HG03139 (cell line): ENCODE results near the gene LPAR1.
"Not testable (repeated sequence)": the region's sequence is repeated elsewhere in the genome, so short reads cannot be mapped to it uniquely, and the experiment has no call there.

ENCODE experiments used
- ATAC-seq: cut with Tn5 transposase; IDR thresholded peaks from one replicate; pipeline ENCODE4 v1.9.1; 2021; ENCODE audit not compliant: unreplicated experiment

Gene LPAR1, protein sequence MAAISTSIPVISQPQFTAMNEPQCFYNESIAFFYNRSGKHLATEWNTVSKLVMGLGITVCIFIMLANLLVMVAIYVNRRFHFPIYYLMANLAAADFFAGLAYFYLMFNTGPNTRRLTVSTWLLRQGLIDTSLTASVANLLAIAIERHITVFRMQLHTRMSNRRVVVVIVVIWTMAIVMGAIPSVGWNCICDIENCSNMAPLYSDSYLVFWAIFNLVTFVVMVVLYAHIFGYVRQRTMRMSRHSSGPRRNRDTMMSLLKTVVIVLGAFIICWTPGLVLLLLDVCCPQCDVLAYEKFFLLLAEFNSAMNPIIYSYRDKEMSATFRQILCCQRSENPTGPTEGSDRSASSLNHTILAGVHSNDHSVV

DNA sequence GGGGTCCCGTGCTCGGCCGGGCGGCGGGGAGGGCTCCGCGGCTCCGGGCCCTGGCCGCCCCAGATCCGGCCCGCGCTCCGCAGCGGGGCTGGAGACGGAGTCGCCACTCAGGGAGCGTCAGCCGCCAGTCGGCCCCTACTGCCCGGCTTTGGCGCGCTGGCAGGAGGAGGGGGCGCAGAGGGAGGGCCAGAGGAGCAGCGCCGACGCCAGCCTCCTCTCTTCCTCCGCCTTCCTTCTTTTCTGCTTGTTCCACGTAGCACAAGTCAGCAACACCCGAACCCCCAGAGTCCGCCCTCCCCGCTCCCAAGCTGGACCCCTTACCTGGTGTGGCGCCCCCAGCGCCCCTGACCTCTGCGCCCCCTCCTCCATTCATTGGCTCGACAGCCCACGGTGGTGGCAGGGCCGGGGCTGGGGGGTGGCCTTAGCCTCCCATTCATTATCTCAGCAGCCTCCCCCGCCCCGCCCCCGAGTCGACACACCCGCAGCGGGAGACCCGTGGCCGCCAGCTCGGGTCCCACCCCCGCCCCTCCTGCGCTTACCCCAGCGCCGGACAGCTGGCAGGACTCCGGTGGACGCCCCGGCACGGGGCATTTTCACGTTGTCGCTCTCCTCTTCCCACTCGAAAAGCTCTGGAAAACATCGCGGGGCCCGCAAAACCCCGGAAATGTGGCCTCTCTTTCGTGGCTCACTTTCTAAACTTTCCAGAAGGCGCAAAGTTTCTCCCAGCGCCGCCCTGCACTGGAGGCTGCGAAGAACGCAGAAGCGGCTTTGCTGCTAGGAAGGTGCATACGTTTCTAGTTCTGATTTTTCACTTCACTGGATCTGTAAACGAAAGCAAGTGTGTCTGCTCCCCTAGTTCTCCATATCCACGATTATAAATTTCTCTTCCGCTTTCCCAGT, at the start of gene LPAR1:
LPAR1 (minus strand) TSS at position 140 of the 900 bp plus-strand sequence. CDS start 66,353 bp downstream, outside the sequence.
- peak; percentile 12 for ATAC-seq

DNA sequence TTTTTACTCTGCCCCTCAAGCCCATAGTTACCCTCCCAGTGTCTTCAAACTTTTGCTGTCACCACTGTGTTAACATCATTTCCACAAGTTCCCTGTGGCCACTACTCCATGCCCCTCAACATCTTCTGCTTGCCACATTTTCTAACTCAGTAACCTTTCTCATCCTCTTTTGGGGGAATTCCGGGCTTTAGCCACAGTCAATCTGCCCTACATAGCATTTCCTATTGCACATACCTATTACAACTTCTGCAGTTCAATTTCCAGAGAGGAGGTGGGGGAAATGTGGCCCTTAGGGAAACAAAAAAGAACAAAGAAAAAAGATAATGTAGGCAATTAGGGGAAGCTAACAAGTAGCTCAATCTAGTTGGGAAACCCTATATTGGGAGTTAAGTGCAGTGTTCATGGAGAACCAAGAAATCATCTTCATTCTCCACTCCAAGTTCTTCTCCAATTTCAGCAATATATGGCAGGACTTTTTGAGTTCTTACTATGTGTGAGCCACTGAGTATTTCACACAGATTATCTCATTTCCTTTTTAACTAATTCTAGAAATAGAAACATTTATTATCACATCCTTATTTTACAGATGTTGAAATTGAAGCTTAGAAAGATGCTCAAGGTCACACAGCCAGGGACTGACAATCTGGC, 40.2 kb upstream of the LPAR1 start:
- ATAC-seq = no peak

DNA sequence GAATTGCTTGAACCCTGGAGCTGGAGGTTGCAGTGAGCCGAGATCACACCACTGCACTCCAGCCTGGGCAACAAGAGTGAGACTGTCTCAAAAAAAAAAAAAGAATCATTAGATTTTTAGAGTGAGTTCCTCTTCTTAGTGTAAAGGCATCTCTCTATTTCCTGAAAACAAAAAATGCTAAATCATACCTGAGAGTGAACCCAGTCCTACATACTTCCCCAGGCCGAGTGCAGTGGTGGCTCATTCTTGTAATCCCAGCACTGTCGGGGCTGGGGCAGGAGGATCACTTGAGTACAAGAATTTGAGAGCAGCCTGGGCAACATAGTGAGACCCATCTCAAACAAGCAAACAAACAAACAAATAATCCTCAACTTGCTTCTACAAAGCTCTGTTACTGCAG, 38.2 kb upstream of the LPAR1 start:
- ATAC-seq = no peak

DNA sequence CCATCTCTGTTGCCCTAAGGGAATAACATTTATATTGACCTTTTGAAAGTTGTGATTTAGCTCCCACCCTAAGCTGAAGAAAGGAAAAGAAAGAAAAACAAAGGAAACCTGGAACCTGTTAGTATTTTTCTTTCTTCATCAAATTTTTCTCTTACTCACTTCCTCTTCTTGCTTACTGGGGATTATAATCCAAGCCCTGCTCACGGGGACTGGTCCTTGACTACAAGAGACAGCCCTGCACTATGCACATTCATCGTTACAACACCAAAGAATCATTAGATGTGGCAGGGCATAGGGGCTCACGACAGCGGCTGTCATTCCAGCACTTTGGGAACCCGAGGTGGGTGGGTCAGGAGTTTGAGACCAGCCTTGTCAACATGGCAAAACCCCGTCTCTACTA, 37.8 kb upstream of the LPAR1 start:
- ATAC-seq = no peak

DNA sequence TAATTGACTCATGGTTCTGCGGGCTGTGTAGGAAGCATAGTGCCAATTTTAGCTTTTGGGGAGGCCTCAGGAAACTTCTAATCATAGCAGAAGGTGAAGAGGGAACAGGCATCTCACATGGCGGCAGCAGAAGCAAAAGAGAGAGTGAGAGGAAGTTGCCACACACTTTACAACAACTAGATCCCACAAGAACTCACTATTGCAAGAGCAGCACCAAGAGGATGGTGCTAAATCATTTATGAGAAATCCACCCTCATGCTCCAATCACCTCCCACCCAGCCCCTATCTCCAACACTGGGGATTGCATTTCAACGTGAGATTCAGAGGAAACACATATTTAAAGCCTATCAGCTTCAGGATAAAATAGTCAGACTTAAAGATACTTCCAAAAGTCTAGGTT, 36.1 kb upstream of the LPAR1 start:
- no peak for ATAC-seq

DNA sequence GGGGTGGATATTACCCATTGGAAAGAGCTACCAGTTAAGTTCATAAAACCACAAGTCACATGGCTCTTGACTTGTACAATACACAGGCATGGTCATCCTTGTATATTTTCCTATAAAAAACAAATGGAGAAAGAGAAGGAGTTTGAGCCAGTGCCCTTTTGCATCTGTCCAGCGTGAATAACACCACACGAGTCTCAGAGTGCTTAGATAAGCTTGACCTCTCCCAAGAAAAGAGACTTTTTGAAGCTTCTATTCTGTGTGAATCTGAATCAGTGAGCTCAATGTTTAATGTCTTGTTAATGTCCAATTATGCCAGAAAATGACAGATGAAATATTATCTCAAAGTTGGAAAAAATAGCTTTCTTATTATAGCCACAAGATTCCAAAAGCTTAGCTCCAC, 30.9 kb upstream of the LPAR1 start:
- ATAC-seq = no peak

DNA sequence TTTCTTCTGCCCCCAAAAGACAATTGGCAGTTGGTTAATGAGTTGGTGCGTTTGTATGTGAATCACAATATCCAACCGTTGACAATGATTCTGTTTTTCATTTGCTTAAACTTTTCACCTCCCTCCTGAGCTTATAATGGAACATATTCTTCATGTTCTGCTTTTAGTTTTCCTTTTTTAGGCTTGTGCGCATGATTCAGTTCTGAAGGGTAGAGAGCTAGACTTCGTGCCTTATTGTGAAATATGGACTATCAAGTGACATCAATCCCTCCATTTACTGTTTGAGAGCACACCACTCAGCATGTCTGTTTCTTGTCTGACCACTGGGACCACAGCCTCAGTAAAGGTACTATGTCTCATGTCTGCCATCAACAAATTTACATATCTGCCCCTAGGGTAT, 30.5 kb upstream of the LPAR1 start:
- no peak for ATAC-seq

DNA sequence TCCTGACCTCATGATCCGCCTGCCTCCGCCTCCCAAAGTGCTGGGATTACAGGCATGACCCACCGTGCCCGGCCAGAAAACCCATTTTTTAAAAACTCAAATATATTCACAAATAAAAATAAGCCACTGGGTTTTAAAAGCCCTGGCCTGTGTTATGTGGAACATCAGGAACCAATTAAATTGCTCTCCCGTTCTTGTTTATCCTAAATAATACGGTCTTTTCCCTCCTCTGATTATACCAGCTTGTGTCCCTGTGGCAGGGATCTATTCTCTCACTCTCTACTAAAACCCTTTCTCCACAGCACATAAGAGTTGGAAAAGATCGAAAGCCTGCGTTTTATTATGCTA, 30.1 kb upstream of the LPAR1 start:
- ATAC-seq = no peak

DNA sequence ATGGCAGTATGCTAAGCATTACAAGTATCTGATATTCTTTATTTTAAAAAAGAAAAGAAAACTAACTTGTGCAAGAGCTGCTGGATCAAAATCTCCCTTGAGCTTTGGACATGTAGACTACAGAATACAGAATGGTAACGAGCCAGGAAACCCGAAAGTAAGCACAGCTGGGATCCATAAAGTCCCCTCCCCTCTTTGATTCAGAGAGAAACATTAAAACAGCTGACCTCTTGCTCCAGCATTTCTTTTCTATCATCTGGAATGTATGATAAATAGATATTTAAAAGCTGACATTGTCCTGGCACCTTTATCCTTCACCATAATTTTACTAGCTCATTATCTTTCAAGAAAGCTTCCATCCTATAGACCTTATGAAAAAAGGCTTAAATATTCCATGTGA, 28.2 kb upstream of the LPAR1 start:
- ATAC-seq = no peak

DNA sequence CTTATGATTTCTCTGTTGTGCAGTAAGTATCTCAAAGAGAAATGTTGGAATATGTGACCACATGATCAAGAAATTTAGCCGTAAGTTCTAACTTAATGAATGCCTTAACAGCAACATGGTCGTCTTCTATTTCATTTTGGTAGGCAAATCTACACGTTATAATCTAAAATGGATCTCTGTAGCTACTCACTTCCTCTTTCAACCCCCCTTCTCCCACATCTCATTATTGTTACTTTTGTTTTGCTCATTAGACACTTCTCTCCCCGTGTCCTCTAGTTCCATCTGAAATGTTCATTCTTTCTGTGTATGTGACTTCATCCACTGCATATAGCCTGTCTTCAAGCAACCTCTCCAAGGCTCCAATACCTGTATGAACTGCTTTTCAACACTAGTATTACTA, 27.1 kb upstream of the LPAR1 start:
- no peak for ATAC-seq

DNA sequence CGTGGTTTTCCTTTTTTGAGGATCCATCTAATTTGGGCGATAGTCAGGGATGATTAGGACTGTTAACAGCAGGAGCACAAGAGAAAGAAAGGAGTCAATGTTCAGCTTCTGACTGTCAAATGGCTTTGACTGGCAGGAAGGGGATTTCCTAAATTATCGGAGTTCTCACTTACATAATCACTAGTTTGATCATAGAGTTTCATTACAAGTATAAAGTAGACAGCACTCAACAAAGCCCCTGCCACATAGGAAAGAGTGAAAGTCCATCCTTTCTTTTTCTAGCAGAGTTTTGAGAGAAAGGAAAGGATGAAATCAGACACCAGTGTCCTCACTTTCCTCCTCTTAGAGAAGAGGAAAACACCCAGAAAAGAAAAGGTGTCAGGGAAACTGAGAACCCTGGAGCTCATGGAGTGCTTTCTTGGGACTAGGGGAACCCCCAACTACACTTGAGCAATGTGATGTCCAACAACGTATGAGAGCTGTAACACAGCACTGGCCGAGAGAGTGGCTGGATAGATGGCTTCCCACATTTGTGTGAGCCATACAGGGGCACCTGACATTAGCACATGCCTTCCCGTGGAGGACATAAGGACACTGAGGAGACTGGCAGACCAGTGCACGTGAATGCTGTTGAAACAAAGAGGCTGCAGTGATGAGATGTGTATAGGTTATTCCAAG, 26.0 kb upstream of the LPAR1 start:
- ATAC-seq = no peak

DNA sequence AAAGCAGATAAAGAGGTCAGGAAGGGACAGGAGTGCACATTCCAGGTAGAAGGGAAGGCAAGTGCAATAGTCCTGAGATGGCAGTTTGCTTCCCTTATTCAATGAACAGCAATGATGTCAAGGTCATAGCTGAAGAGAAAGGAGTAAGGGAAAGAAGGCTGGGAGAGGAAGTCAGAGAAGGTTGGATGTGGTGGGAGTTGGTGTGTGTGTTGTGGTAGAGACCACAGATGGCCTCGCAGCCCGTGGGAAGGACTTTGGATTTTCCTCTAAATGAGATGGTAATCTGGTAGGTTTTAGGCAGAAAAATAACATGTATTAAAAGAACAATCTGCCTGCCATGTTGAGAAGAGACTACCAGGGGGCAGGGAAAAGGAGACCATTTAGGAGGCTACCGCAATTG, 25.1 kb upstream of the LPAR1 start:
- ATAC-seq = no peak

DNA sequence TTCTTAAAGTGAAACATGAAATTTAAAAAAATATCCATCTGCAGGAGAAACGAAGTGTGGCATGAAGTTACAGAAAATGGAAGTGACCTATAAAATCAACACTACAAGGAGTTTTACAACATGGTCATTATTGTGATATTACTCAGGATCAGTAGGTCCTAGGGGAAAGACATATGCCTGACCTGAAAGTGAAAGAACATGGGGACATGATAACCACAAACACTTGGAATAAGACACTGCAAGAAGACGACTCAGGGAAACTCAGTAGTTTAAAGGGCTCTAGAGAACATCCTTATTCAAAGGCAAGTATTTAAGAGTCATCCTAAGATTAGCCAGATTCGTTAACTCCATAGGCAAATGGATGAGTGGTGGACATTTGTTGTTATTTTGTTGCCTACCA, 19.9 kb upstream of the LPAR1 start:
- ATAC-seq = no peak

DNA sequence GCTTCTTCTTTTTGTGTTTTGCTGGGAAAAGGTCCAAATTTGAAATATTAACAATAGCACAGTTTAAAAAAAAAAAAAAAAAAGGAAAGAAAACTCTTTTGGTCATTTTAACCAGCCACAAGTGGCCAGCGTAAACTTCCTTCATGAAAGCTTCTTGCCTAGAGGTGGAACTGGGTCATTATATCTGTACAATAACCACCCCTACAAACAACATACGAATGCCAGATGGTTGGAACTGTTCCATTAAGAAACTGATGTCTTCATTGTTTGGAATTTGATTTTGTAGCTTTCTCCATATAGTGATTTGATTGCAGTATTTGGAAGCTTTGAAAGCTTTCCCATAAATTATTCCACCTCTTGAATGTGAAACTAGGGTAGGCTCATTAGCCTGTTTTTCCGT, 18.3 kb upstream of the LPAR1 start:
- no peak for ATAC-seq

DNA sequence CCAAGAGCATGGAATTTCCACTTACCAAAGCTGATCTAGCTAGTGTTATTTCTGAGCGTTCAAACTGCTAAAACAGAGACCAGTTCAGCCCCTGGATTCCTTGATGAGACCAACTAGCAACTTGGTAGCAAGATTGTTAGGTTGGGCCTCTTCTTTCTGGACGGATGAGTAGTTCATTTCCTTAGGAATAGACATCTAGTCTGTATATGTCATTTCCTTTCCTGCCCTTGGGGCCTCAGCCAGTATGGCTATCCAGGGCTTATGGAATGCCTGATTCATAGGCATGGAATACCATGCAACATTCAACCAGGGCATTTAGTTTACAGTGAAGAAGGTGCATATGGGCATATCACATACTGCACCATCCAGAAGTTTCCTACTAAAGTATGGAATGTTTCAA, 14.5 kb upstream of the LPAR1 start:
- ATAC-seq = no peak

DNA sequence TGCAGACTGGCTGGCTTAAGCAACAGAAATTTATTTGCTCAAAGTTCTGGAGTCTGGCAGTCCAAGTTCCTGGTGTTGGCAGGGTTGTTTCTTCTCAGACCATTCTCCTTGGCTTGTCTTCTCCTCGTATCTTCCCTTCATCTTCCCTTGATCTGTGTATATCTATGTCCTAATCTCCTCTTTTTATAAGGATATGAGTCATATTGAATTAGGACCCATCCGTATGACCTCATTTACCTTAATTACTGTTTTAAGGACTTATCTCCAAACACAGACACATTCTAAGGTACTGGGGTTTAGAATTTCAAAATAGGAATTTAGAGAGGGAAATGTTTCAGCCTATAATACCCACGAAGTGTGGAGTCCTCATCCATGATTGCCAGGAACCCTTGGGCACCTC, 13.1 kb upstream of the LPAR1 start:
- no peak for ATAC-seq

DNA sequence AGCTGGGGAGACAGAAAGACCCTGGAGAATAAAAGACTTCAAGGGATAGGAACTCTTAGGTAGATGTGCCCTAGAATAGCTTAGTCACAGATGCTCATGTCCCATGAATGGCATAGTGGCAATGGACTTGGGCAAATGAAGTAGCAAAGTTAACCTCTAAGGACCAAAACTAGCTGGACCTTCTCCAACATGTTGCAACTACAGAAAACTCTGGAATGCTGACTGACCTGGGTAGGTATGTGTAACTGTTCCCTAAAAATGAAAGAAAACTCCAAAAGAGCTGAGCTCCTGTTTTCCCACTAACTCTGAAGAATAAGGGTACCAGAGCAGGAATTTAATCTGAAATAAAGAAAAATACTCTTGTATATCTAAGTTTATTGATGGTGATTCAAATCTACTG, 12.5 kb upstream of the LPAR1 start:
- no peak for ATAC-seq

DNA sequence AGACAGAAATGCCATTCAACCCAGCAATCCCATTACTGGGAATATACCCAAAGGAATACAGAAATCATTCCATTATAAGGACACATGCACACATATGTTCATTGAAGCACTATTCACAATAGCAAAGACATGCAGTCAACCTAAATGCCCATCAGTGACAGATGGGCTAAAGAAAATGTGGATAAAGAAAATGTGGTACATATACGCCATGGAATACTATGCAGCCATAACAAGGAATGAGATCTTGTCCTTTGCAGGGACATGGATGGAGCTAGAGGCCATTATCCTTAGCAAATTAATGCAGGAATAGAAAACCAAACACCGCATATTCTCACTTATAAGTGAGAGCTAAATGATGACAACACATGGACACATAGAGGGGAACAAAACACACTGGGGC, 9.0 kb upstream of the LPAR1 start:
- not testable (repeated sequence) for ATAC-seq

DNA sequence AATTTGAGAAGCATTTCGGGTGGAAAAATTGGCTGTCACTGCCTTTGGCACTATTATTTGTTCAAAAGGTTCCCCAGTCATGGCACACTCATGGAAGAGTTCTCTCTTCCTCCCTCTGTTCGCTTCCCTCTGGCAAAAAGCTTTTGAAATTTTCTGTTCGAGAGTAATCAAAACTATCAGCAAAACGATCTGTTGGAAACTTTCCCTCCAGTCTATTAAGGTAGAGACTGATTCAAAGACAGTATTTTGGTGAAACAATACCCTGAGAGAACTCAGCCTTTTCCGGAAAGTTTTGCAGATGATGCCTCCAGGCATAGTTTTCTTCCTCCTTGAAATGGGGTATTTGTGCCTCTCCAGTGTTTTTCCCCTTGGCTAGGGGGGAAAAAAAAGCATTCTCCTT, 3.6 kb upstream of the LPAR1 start:
- no peak for ATAC-seq

DNA sequence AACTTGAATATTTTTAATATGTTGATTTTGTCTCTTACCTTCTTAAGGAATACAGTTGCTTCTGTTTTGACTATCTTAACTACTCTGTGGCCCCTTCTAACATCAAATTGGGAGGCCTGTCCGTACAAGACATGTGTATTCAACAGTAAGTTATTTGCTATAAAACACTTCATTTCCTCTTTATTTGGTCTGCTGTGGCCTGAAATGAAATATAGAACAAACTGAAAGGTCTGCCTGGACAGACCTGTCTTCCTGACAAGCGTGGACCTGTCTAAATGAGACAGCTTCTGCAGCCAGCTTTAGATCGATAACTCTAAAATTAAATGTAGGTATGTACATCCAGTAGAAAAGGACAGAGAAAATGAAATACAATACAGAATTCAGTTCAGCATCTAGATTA, 2.2 kb upstream of the LPAR1 start:
- no peak for ATAC-seq

DNA sequence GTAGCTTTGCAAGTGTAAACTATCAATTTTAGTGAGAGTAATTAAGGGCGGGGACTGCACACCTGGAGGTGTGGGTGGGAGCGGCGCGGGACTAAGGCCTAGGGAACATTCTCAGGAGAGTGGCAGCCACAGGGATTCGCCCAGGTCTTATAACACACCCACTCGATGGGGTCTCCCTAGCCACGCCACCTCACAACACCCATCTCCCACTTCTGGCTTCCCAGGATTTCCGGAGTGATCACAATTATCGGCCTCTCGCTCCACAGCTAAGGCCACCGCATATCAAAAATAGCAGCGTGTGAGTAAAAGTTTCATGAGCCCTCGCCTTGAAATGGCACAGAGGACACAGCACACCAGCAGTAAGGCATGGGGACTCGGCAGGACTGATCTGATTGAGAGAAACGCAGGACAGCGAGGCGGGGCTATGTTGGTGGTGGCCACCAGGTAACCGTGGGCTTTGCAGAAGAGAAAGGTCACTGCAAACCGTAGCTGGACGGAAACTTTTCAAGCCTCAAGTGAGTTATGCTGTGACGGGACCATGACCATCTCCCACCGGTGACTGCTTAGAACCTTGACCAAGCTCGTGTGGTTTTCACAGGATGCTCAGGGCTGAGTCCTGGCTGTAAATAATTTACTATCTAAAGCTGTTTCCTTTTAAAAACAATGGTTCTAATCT, 1.1 kb upstream of the LPAR1 start:
- peak; percentile 39 for ATAC-seq
